GM18873 (cell line): ENCODE data around the gene TCEANC.

Experiments used
- ATAC-seq: cut with Tn5 transposase; IDR thresholded peaks from one replicate; pipeline ENCODE4 v1.9.1; 2021; ENCODE audit warnings: mild to moderate bottlenecking, moderate library complexity, moderate number of reproducible peaks; ENCODE audit not compliant: unreplicated experiment, low FRiP score

The TCEANC gene

GRCh38 chrX:13689741-13690211 lies 36.8 kb downstream of the TCEANC start:
- ATAC-seq: no peak

DNA sequence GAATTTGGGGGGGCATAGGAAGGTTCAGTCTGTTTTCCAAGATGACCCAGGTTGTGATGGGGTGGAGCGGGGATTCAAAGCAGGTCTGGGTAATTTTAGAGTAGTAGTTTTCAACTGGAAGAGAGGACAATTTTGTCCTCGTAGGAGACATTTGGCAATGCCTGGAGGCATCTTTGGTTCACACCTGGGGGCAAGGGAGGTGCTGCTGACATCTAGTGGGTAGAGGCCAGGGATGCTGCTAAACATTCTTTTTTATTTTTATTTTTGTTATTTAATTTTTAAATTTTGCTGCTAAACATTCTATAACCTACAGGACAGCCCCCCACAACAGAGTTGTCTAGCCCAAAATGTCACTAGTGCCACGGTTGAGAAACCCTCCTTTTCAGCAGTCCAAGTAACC lies 37.9 kb downstream of the TCEANC start:
- ATAC-seq: no peak

- no peak for ATAC-seq
These were observed 39.0 kb downstream of the TCEANC start for GRCh38 chrX:13691841-13692371.

DNA sequence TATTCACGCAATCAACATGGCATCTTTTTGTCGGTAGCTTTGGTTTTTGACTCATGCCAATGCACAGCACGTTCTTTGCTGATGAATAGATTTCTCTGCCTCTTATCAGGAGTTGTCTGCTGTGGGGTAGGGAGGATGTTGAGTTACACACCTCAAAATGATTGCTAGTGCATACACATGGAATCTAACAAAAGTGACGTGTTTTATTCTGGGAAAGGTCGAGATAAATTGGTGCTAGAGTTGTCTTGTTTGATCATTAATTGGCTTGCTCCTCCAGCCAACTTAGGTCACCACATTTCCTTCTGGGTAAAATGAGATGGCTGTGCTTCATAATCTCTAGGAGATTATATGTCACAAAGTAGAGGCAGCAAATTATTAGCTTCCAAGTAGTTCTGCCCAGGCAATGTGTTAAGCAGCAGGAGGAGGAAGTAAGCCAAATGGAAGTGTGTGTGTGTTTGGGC lies 39.9 kb downstream of the TCEANC start:
- no peak for ATAC-seq

DNA sequence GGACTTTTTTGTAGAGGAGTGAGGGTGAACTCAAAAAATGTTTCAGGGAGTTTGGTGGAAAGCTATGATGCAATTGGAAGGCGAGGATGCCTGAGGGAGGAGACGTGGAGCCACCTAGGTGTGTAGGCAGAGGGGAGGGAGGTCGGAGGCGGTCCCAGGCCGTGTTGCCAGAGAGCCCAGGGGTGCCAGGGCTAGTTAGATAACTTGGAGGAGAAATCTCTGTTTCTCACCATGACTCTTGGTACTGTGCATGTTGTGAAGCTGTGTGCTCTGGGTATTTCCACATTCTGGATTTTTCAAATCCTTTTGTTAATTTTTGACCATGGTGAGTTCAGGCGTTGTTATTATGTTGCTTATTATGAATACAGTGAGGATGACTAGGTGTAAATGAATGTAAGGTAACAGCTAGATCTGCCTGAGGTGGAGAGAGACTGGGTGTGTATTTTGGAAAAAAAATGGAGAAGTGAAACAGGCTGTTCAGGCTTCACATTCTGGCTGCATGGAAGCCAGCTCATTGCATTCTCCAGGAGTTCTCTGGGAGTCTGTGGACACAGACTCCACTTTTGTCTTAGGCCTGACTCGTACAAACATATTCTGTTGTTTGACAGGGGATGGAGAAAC lies 40.5 kb downstream of the TCEANC start:
- ATAC-seq: no peak

DNA sequence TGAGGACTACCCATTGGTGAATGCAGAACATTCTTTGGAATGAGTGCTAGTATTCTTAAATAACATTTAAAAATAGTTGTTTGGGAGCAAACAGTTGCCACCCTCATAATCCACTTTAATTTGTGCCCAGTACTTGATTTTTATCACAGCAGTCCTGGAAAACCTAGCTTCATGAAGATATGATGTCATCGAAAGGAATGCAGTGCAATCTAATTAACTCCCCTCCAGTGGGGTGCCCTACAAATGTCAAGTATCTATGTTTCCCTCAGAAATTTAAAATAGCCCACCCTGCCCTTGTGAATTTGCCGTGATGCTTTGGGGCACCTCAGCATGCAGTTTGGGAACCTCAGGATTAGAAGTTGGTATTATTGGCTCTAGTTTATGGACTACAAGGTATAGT lies 41.4 kb downstream of the TCEANC start:
- ATAC-seq: no peak

DNA sequence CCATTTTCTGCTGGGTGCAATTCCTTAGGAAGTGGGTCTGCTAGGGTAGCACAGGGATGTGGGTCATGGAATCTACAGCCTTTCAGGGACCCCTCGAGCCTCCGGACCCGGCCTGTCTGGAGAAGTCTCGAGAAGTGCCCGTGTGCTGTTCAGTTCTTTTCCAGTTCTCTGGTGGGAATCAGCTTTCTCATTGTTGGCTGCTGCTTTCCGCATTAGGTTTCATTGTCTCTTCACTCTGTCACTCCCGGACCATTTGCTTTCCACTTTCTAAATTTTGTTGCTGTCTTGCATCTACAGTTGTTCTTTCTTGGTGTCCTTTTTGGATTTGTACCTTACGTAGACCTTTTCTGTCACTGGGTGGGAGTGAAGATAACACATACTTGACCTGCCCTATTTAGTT lies 42.0 kb downstream of the TCEANC start:
- no peak for ATAC-seq

DNA sequence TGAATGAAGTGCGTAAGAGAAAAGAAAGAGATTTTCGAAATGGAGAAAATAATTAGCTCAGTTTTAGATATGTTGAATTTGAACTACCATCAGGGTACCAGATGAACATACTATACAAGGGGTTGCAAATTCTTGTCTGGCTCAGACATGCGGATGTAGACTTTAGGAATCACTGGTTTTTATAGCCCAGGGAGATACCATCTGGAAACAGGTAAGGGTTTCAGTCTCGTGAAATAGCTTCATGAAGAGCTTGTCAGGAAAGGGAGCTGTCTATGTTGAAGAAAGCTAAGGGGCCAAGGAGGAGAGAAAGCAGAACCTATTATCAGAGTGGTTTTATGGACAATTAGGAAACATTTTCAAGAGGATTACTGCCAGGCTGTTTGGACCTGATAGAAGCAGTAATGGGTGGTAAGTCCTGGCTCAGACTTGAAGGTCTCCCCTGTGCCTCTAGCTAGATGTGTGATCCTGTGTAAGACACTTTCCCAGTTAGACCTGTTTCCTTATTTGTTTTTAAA lies 42.7 kb downstream of the TCEANC start:
- ATAC-seq: no peak

GRCh38 chrX:13697455-13697854 lies 44.5 kb downstream of the TCEANC start:
- no peak for ATAC-seq

GRCh38 chrX:13697976-13698375 lies 45.0 kb downstream of the TCEANC start:
- no peak for ATAC-seq

- ATAC-seq: no peak
These were observed 45.5 kb downstream of the TCEANC start for GRCh38 chrX:13698432-13698831.

DNA sequence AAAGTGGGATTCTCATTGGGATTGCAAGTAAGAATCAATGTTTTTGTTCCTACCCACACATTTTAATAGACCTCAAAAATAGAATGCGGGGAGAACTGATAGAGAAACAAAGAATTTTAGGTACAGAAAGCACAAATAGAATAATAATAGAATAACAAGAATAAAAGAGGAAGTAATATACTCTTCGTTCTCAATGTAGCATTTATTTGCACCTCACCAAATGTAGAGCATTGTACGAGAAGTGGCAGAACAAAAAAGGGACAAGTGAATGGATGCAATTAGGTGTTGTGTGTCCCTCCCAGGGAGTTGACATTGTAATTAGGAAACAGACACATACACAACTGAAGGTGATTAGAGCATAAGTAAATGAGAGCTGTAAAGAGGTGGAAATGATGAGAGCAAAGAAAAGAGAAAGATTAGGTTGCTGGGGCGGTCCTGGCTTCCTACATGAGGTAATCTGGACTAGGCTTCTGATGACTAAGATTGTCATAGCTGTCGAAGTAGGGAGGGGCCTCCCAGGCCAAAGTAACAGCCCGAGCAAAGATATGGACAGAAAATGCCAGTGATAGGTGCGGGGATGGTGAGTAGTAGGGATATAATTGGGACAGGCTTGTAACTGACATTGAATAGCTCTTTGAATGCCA lies 46.4 kb downstream of the TCEANC start:
- no peak for ATAC-seq

DNA sequence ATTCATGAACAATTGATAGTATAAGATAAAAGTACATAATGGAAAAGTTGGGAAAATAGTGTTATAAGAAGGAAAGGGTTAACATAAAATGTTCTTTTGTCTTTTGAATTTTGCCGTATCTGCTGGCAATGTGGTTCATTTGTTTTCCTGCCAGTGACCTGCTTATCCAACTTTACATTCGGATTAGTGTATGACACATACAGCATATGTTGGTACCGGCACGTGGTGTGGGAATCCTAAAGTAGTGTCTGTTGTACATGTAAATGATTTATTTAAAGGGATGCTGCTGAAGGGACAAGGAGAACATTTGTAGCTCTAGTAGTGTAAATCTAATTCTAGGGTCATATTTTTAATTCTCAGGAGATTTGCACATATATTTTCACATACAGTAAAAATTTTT lies 47.4 kb downstream of the TCEANC start:
- no peak for ATAC-seq

GRCh38 chrX:13702111-13702789 lies 49.3 kb downstream of the TCEANC start:
- ATAC-seq: no peak

GRCh38 chrX:13703135-13703534 lies 50.2 kb downstream of the TCEANC start:
- ATAC-seq: no peak

- no peak for ATAC-seq
These were observed 50.6 kb downstream of the TCEANC start for GRCh38 chrX:13703589-13703988.

- ATAC-seq: no peak
These were observed 58.2 kb downstream of the TCEANC start for GRCh38 chrX:13711141-13711540.
